ENCODE data around the gene KLK6.
"Not testable (repeated sequence)": the region's sequence is repeated elsewhere in the genome, so short reads cannot be mapped to it uniquely, and the experiment has no call there.

The KLK6 gene

DNA sequence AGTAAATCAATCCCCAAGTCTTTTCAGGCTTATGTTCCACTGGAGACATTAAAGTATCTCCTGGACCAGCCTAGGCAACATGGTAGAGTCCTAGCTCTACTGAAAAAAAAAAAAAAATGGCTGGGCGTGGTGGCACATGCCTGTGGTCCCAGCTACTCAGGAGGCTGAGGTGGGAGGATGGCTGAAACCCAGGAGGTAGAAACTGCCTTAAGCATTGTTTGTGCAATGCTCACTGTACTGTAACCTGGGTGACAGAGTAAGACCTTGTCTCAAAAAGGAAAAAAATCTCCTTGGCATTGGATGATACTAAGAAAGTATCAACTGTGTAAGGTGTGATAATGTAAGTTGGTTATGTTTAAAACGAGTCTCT lies 23.3 kb upstream of the KLK6 start:
- DNase-seq (ENCODE audit: low read depth) = no peak

DNA sequence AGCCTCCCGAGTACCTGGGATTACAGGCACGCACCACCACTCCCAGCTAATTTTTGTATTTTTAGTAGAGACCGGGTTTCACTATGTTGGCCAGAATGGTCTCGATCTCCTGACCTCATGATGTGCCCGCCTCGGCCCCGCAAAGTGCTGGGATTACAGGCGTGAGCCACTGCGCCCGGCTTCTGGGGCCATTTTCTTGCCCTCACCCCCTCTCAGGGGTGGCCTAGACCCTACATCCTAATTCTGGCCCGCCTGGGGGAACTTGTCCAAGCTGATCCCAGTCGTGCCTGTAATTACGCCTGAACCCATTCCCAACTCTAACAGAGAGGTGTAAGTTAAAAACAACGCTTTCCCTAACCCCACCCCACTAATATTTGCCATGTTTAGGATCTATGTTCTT lies 15.0 kb upstream of the KLK6 start:
- DNase-seq (ENCODE audit: low read depth) = not testable (repeated sequence)

DNA sequence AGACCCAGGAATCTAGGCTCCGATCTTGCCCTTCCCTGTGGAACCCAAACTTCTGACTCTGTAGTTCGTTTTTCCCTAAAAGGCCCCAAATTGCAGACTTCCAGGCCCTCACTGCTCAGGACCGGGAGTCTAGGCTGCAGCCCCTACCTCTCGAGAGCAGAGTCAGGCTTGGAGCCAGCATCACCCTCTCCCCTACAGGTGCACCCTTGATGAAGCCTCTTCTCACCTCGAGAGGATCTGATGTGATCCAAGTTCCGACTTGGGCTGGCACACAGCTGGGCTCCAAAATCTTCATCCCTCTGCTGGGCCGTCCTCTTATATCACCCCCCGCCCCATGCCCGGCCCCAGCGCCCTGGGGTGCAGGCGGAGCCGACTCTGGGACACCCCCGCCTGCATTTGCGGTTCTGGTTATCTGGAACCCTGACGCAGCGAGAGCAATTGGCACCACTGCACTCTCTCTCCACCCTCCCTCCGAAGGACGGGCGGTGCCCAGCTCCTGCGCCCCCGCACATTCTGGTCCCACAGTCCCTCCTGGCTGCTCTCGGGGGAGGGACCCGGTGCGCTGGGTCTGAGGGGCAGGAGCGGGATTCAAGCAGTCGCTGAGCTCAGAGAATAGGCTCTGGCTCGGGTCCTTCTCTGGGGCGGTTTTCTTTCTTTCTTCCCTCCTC lies 14.4 kb upstream of the KLK6 start, which contains the start of gene KLK7:
TSS of gene KLK7 (minus strand) at position 293 of the 668 bp plus-strand sequence. CDS start 1,518 bp downstream, outside the sequence.
- no peak for DNase-seq (ENCODE audit: low read depth)

- no peak for DNase-seq (ENCODE audit: low read depth)
Measured at GRCh38 chr19:50982186-50982585, 12.8 kb upstream of the KLK6 start.

DNA sequence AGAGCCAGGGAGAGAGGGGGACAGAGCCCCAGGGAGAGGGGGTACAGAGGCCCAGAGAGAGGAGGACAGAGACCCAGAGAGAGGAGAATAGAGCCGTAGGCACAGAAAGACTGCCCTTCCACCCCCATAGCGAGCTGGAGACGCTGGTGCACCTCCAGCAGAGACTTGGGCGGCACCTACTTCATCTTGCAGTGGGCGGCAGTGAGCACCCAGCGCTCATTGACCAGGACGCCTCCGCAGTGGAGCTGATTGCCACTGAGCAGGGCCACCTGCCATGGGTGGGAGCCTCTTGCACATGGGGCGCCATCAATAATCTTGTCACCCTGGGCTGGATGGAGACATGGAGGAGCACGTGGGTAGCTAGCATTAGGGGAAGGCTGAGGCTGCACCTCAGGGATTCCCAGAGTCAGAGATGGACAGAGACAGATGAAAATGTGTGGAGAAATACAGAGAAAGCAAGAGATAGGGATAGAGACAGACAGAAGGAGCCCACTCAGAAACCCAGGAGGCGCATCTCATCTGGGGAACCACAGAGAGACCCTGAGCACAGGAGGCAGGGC lies 12.3 kb upstream of the KLK6 start:
- DNase-seq (ENCODE audit: low read depth) = no peak

DNA sequence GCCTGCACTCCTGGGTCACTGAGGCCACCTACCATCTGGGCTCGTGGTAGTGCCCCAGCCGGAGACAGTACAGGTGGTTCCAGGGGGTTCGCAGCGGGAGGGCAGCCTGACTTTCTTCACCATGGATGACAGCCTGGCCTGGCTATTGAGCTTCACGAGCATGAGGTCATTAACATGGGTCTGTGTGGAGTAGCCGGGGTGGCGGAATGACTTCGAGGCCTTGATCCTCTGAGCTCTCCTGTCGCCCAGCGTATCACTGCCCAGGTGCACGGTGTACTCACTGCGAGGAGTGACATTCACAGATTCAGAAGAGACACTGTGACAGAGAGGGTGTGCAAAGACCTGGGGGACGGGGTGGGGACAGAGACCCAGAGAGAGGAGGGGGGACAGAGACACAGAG lies 10.8 kb upstream of the KLK6 start:
- DNase-seq (ENCODE audit: low read depth) = no peak

DNA sequence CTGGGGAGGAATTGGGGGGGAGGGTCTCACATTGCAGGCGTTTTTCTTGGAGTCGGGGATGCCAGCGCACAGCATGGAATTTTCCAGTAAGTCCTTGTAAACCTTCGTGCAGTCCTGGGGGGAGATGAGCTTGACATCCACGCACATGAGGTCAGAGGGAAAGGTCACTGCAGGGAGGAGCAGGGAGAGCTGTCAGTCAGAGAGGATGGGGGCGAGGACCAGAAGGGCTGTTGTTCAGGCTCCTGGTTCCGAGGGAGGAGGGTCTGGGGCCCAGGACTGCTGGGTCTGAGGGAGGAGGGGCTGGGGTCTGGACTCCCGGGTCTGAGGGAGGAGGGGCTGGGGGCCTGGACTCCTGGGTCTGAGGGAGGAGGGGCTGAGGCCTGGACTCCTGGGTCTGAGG lies 10.4 kb upstream of the KLK6 start:
- DNase-seq (ENCODE audit: low read depth) = no peak

DNA sequence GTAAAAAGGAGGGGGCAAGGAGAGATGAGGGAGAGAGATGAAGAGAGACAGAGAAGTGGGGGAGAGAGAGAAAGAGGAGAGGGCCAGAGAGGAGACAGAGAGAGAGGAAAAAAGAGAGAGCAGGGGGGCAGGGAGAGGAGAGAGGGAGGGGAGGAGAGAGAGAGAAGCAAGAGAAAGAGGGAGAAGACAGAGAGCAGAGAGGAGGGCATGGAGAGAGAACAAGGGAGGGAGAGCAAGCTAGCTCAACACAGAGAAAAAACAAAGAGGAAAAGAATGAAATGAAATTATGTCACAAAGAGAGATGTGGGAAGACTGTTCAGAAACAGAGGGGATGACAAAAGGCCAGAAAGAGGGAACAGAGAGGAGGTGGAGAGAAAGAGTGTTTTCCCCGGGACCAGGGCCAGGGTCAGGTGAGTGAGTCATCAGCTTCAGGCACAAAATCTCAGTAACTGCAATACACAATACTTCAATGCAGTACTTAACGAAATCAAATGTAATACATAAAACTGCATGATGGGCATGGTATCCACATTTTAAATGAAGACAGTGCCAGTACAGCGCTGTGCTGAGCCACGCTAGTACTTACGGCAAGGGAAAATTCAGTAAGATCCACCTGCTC lies 9.5 kb upstream of the KLK6 start:
- no peak for DNase-seq (ENCODE audit: low read depth)

DNA sequence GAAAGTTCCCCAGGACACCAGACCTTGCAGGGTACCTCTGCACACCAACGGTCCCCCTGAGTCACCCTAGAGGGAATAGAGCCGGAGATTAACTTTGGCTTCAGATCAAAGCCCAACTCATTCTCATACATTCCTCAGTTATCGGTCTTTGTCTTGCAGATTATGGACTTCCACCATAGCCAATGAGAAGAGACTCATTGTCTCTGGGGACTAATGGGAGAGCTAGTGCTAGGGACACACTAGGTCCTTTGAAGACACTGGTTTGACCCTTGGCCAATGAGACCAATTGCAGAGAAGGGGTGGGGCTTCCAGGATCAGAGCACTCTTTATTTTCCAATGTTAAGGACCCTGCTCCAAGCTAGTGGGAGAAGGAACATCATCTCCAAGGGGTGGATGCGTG lies 8.2 kb upstream of the KLK6 start:
- no peak for DNase-seq (ENCODE audit: low read depth)

GRCh38 chr19:50975766-50976165 lies 6.4 kb upstream of the KLK6 start:
- DNase-seq (ENCODE audit: low read depth) = no peak

GRCh38 chr19:50974702-50975556 lies 5.5 kb upstream of the KLK6 start:
- DNase-seq (ENCODE audit: low read depth) = no peak

DNA sequence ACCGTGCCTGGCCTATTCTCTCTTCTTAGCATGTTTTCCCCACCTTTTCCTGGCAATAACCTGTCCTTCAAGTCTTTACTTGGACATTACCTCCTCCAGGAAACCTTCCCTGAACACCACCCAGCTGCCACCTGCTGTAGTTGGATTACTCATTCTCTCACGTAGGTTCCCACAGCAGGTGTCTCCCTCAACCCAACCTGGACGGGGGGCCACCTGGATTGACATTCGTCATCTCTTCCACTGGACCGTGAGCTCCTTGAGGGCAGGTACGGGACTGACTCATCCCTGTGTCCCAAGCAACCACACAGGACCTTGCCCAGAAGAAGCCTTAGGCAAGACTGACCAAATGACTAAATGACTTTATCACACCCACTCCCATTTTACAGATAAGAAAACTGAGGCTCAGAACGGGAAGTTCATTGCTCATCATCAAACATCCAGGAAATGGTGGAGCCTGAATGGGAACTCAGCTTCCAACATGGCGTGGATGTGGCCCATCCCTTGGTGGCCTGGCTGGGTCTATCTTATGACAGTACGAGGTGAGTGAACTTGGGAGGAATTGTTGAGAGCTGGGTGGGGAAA lies 3.5 kb upstream of the KLK6 start:
- no peak for DNase-seq (ENCODE audit: low read depth)

DNA sequence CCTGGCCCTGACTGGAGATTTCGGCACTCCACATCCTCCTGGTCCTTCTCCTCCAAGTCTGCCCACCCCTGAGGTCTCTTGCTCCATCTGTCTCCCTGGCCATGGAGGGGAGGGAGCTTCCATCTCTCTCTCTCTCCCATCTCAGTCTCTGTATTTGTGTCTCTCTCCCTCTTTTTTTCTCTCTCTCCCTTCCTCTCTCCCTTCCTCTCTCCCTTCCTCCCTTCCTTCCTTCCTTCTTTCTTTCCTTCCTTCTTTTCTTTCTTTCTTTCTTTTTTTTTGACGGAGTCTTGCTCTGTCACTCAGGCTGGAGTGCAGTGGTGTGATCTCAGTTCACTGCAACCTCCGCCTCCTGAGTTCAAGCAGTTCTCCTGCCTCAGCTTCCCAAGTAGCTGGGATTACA lies 419 bp upstream of the KLK6 start:
- DNase-seq (ENCODE audit: low read depth) = not testable (repeated sequence)

DNA sequence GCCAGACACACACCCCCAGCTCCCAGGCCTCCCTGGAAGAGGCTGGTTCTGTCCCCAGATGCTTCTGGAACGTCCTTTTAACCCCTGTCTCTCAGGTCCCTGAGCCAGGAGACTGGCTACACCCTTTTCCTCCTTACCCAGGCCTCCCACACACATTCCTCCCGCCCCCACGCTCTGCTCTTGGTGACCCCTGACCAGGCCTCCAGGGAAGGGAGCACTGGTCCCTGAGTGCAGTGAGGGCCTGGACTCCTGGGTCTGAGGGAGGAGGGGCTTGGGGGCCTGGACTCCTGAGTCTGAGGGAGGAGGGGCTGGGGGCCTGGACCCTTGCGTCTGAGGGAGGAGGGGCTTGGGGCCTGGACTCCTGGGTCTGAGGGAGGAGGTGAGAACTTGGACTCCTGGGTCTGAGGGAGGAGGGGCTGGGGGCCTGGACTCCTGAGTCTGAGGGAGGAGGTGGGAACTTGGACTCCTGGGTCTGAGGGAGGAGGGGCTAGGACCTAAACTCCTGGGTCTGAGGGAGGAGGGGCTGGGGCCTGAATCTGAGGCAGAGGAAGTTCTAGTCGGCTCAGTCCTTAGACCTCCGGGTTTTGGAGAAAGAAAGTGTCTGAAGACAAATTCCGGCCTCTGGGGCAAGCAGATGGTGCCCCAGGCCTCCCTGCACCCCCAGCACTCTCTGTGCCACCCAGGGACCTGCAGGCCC lies 527 bp downstream of the KLK6 start:
- DNase-seq (ENCODE audit: low read depth) = no peak

DNA sequence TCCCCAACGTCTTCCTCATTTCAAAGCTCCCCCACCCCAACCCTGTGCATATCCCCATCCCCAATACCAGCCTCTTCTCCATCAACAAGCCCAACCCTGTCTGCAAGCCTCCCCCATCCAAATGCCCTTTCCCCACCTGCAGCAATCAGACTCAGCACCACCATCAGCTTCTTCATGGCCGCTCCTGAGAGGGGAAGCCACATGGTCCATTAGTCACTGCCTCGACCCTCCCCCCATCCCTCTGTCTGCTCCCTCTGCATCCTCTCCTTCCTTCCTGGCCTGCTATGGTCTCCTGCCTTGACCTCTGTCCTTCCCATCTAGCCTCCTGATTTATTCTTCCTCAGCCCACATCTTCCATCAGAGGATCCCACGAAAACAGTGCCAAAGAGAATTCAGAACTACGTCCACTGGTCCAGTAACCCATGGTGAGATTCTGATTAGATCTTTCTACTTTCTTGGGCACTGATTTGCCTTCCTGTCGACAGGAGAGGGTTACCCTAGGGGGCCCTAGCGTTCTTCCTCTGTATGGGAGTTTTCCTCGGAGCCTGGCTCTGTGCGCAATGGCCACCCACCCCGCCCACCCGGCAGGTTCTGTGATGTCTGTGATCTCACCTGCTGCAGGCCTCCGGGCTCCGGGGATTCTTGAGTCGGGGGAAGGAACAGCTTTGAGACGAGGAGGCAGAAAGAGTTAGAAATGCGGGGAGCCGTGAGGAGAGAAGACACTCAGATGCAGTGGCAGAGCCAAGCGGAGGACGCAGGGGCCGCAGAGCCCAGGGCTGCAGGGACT lies 1.3 kb downstream of the KLK6 start:
- DNase-seq (ENCODE audit: low read depth) = no peak

DNA sequence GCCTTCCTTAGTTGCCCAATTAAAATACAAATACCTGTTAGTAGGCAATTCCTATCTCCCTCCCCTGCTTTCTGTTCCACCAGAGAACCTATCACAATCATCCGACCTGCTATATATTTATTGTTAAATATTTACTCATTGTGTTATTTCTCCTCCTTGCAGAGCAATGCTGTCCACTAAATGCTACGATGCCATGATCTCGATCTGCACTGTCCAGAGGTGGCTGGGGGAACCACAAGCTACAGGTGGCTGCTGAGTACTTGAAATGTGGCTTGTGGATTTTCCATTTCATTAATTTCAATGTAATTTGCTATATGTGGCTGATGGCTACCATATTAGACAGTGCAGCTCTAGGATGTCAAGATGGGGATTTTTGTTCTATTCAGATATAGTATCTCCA lies 5.1 kb downstream of the KLK6 start:
- no peak for DNase-seq (ENCODE audit: low read depth)

DNA sequence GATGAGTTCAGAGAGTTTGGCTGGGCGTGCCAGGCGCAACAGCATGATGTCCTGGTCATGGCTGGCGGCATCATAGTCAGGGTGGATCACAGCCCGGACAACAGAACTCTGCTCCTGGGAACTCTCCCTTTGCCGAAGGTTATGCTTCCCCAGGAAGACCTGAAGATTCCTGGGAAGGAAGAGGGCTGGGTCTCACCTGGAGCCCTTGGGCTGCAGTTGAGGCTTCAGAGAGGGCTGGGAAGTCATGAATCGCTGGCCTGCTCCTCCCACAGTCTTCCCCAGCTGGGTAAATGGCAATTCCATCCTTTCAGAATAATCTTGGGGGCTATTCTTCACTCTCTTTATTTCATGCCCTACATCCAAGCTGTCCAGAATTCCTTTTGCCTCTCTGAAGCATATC lies 6.0 kb downstream of the KLK6 start:
- no peak for DNase-seq (ENCODE audit: low read depth)

DNA sequence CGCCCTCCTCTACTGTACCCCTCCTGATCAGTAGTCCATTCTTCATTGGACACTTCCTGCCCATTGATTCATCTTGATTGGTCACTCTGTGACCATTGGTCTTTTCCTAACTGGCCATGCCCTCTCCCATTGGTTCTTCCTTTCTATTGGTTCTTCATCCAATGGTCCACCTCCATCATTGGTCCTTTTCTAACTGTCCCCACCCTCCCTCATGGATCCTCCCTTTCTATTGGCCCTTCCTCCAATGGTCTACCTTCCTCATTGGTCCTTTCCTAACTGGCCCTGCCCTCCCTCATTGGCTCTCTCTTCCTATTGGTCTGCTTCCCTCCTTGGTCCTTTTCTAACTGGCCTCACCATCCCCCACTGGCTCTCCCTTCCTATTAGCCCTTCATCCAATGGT lies 7.1 kb downstream of the KLK6 start:
- no peak for DNase-seq (ENCODE audit: low read depth)

GRCh38 chr19:50959731-50960500 lies 9.5 kb downstream of the KLK6 start:
- no peak for DNase-seq (ENCODE audit: low read depth)

GRCh38 chr19:50957587-50957986 lies 11.8 kb downstream of the KLK6 start:
- DNase-seq (ENCODE audit: low read depth) = no peak
